Astrocyte (in vitro differentiated cells and primary cell): ENCODE measurements around the gene MMEL1. TPM values are rescaled to one million over a fixed set of nuclear protein-coding genes. Genes with fewer than 3 reads are reported as not detected.
A peak's percentile ranks its signal among the peaks of the same experiment; 100 is the strongest.

ENCODE experiments used
- DNase-seq: peaks from one replicate; pipeline ENCODE4 v3.0.0-alpha.2; 2010; ENCODE audit warnings: low read depth
- FAIRE-seq: peaks from 2 replicates; lab custom pipeline; 2011; peaks lifted over from hg19 to GRCh38; lab: Jason Lieb, UNC
- H2AFZ ChIP-seq: 2 replicates; pipeline ENCODE4 v1.6.0; 2012; ENCODE audit warnings: low read depth, low read length, inconsistent platforms
- H3K27ac ChIP-seq: 2 replicates; pipeline ENCODE4 v1.5.1; 2011; ENCODE audit warnings: low read depth, low read length, inconsistent platforms
- H3K27me3 ChIP-seq: 2 replicates; pipeline ENCODE4 v1.6.0; 2011; ENCODE audit warnings: low read length, inconsistent platforms; ENCODE audit not compliant: insufficient read depth
- H3K36me3 ChIP-seq: 2 replicates; pipeline ENCODE4 v1.5.1; 2011; ENCODE audit warnings: low read length, inconsistent platforms; ENCODE audit not compliant: insufficient read depth
- H3K4me1 ChIP-seq: 2 replicates; pipeline ENCODE4 v1.5.1; 2011; ENCODE audit warnings: low read length, inconsistent platforms; ENCODE audit not compliant: insufficient read depth
- H3K4me2 ChIP-seq: 2 replicates; pipeline ENCODE4 v1.6.0; 2012; ENCODE audit warnings: low read length, inconsistent platforms
- H3K4me3 ChIP-seq: 2 replicates; pipeline ENCODE4 v1.5.1; 2011; ENCODE audit warnings: low read depth, mild to moderate bottlenecking, low read length, inconsistent platforms; ENCODE audit not compliant: insufficient read depth
- H3K79me2 ChIP-seq: 2 replicates; pipeline ENCODE4 v1.6.0; 2012; ENCODE audit warnings: mild to moderate bottlenecking, low read length, inconsistent platforms; ENCODE audit not compliant: insufficient read depth
- H3K9ac ChIP-seq: 2 replicates; pipeline ENCODE4 v1.6.0; 2012; ENCODE audit warnings: mild to moderate bottlenecking, low read length, inconsistent platforms
- H3K9me3 ChIP-seq: 2 replicates; pipeline ENCODE4 v1.5.1; 2012; ENCODE audit warnings: low read depth, mild to moderate bottlenecking, low read length, inconsistent platforms; ENCODE audit not compliant: insufficient read depth
- H4K20me1 ChIP-seq: 2 replicates; pipeline ENCODE4 v1.6.0; 2012; ENCODE audit warnings: low read length, inconsistent platforms; ENCODE audit not compliant: insufficient read depth
- H3K27ac Mint-ChIP-seq: one replicate; pipeline ENCODE4 v1.8.0; 2021; ENCODE audit warnings: mild to moderate bottlenecking, mixed read lengths; ENCODE audit not compliant: unreplicated experiment
- H3K27me3 Mint-ChIP-seq: one replicate; pipeline ENCODE4 v1.8.0; 2021; ENCODE audit warnings: low read depth, mixed read lengths; ENCODE audit not compliant: unreplicated experiment
- H3K36me3 Mint-ChIP-seq: one replicate; pipeline ENCODE4 v1.8.0; 2021; ENCODE audit warnings: low read depth, mixed read lengths; ENCODE audit not compliant: unreplicated experiment
- H3K4me1 Mint-ChIP-seq: one replicate; pipeline ENCODE4 v1.8.0; 2021; ENCODE audit warnings: low read depth, mixed read lengths; ENCODE audit not compliant: unreplicated experiment
- H3K4me3 Mint-ChIP-seq: one replicate; pipeline ENCODE4 v1.8.0; 2021; ENCODE audit warnings: mild to moderate bottlenecking, moderate library complexity, mixed read lengths; ENCODE audit not compliant: unreplicated experiment
- H3K9me3 Mint-ChIP-seq: one replicate; pipeline ENCODE4 v1.8.0; 2021; ENCODE audit warnings: mild to moderate bottlenecking, mixed read lengths; ENCODE audit not compliant: unreplicated experiment
- EZH2 ChIP-seq: IDR thresholded peaks from 2 replicates; pipeline ENCODE4 v1.6.1; 2012; ENCODE audit warnings: mild to moderate bottlenecking, low read length, inconsistent platforms; ENCODE audit not compliant: insufficient read depth
- total RNA-seq: library from RNA; stranded (reverse); gene quantifications from 2 replicates; pipeline ENCODE4 v1.2.1, GENCODE V29; 2021
- TF ChIP-seq, protein P1 (sequence below): IDR thresholded peaks from 2 replicates; pipeline ENCODE4 v1.5.1; 2011; ENCODE audit warnings: low read depth, mild to moderate bottlenecking, inconsistent platforms, low read length, moderate library complexity; ENCODE audit not compliant: insufficient read depth

The MMEL1 gene
- total RNA-seq, 1 donor from 2014 or later: not detected

DNA sequence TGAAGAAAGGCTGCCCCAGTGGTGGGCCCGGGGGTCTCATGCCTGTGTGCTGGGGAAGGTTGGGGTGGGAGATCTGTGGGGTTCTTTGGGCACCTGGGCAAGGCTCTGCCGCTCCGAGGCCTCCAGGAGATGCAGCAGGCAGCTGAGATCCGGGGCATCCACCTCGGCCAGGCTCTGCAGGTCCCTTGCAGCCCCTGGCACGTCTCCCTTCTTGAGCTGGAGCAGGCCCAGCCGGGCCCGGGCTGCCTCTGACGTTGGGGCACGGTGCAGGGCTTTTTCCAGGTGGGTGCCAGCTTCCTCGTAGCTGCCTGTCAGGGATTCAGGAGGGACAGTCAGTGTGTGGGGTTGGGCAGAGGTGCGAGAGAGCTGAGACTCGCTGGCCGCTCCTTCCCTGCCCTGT lies 11.4 kb upstream of the MMEL1 start:
- H3K4me1 ChIP-seq: peaks cover 7% of the 10 kb centered on the region
- no peaks in the 10 kb centered on the region for H3K27me3 ChIP-seq
- H3K36me3 ChIP-seq: no peaks in the 10 kb centered on the region
- no peak overlapping the region for H3K4me2 ChIP-seq
- Mint-ChIP-seq H3K27ac (no peak overlapping the region), H3K4me1 (peaks cover 2% of the 10 kb centered on the region), H3K9me3 (peaks cover 10% of the 10 kb centered on the region), H3K27me3 (no peaks in the 10 kb centered on the region), H3K4me3 (no peak overlapping the region), H3K36me3 (no peaks in the 10 kb centered on the region)
- no peak overlapping the region for H3K4me3 ChIP-seq
- H2AFZ ChIP-seq: no peak overlapping the region
- DNase-seq (no peak), FAIRE-seq (no peak)
- no peaks in the 10 kb centered on the region for H3K79me2 ChIP-seq
- no peak for TF ChIP-seq EZH2
- TF ChIP-seq, protein P1, sequence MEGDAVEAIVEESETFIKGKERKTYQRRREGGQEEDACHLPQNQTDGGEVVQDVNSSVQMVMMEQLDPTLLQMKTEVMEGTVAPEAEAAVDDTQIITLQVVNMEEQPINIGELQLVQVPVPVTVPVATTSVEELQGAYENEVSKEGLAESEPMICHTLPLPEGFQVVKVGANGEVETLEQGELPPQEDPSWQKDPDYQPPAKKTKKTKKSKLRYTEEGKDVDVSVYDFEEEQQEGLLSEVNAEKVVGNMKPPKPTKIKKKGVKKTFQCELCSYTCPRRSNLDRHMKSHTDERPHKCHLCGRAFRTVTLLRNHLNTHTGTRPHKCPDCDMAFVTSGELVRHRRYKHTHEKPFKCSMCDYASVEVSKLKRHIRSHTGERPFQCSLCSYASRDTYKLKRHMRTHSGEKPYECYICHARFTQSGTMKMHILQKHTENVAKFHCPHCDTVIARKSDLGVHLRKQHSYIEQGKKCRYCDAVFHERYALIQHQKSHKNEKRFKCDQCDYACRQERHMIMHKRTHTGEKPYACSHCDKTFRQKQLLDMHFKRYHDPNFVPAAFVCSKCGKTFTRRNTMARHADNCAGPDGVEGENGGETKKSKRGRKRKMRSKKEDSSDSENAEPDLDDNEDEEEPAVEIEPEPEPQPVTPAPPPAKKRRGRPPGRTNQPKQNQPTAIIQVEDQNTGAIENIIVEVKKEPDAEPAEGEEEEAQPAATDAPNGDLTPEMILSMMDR: no peak
- no peaks in the 10 kb centered on the region for H4K20me1 ChIP-seq
- H3K27ac ChIP-seq: no peak overlapping the region
- no peaks in the 10 kb centered on the region for H3K9me3 ChIP-seq
- no peak overlapping the region for H3K9ac ChIP-seq

DNA sequence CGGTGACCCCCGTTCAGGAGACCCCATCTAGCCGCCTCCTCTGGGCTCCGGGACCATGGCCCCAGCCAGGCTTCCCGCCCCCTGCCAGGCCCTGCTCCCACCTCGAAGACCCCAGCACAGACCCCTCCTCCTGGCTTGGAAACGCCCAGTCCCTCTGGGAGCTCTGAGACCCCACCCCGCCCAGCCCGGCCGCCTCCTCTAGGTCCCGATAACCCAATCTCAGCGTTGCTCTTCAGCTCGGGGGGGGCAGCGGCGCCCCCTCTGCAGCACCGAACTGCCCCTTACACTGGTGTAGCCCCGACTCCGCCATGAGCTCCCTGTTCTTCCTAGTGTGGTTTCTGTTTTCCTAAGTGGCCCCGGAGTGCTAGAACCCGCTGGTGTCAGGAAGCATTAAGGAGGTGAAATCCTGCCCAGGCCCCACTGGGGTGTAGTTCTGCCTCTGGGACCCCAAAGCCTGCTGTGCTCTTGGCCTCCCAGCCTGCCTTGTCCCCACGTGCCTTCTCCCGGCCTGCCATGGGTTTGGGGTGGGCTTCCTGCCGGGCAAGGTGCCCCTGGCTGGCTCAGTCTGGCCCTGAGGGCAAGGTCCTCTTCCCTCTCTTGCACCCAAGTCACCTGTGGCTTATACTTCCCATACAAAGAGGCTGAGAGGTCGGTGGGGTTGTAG lies 10.7 kb upstream of the MMEL1 start:
- Histone ChIP-seq H3K79me2 (no peaks in the 10 kb centered on the region), H3K27ac (no peak overlapping the region), H3K4me3 (peak overlapping the region; percentile 73), H3K9me3 (no peaks in the 10 kb centered on the region), H3K4me2 (peak overlapping the region; percentile 99), H3K4me1 (peaks cover 7% of the 10 kb centered on the region), H3K36me3 (no peaks in the 10 kb centered on the region), H3K27me3 (no peaks in the 10 kb centered on the region), H3K9ac (peak overlapping the region; percentile 90), H2AFZ (peak overlapping the region; percentile 98), H4K20me1 (no peaks in the 10 kb centered on the region)
- FAIRE-seq (no peak), DNase-seq (no peak)
- H3K4me1 Mint-ChIP-seq: peaks cover 2% of the 10 kb centered on the region
- H3K4me3 Mint-ChIP-seq: peak overlapping the region; percentile 81
- no peaks in the 10 kb centered on the region for H3K27me3 Mint-ChIP-seq
- no peak for TF ChIP-seq EZH2
- TF ChIP-seq, protein P1: no peak
- peak overlapping the region; percentile 26 for H3K27ac Mint-ChIP-seq
- H3K9me3 Mint-ChIP-seq: peaks cover 9% of the 10 kb centered on the region
- H3K36me3 Mint-ChIP-seq: no peaks in the 10 kb centered on the region
